ENCODE data around the gene CACNG3.

GRCh38 chr16:24345704-24346103 lies 89.6 kb downstream of the CACNG3 start:
- TF ChIP-seq GATA2 (IDR thresholded peaks at IDR 0.05; ENCODE audit: low read depth, low read length) (no peak), GATA3 (IDR thresholded peaks at IDR 0.05; ENCODE audit: low read depth, low read length) (no peak)

Data from SH-SY5Y (cell line).